SK-N-DZ (cell line): Measurements from ENCODE around the gene METRNL.

Source experiments
- DNase-seq: peaks from one replicate; pipeline ENCODE4 v3.0.0-alpha.2; 2015; ENCODE audit warnings: low spot score

The METRNL gene

GRCh38 chr17:83080579-83080857, 1.1 kb downstream of the METRNL start:
- DNase-seq: no peak

GRCh38 chr17:83080858-83081683, 1.7 kb downstream of the METRNL start:
- DNase-seq: no peak

- DNase-seq: no peak
Measured at GRCh38 chr17:83081684-83082201, 2.3 kb downstream of the METRNL start.

- DNase-seq: no peak
Measured at GRCh38 chr17:83082424-83082823, 3.0 kb downstream of the METRNL start.

GRCh38 chr17:83082909-83083367, 3.5 kb downstream of the METRNL start:
- DNase-seq: no peak

- no peak for DNase-seq
Measured at GRCh38 chr17:83083368-83084201, 4.2 kb downstream of the METRNL start.

GRCh38 chr17:83084214-83084613, 4.8 kb downstream of the METRNL start:
- no peak for DNase-seq

- no peak for DNase-seq
Measured at GRCh38 chr17:83084621-83085056, 5.2 kb downstream of the METRNL start.

GRCh38 chr17:83085103-83085502, 5.7 kb downstream of the METRNL start:
- no peak for DNase-seq

GRCh38 chr17:83085526-83086198, 6.3 kb downstream of the METRNL start:
- DNase-seq: no peak

GRCh38 chr17:83086199-83086880, 6.9 kb downstream of the METRNL start:
- no peak for DNase-seq

GRCh38 chr17:83086907-83087787, 7.7 kb downstream of the METRNL start:
- no peak for DNase-seq

- no peak for DNase-seq
Measured at GRCh38 chr17:83087788-83088360, 8.5 kb downstream of the METRNL start.

GRCh38 chr17:83088451-83088850, 9.0 kb downstream of the METRNL start:
- DNase-seq: no peak

GRCh38 chr17:83088909-83089308, 9.5 kb downstream of the METRNL start:
- no peak for DNase-seq

- no peak for DNase-seq
Measured at GRCh38 chr17:83089328-83090132, 10.1 kb downstream of the METRNL start.

- DNase-seq: no peak
Measured at GRCh38 chr17:83090444-83091256, 11.2 kb downstream of the METRNL start.
